Measurements from ENCODE around the gene VAV2.

VAV2 gene

DNA sequence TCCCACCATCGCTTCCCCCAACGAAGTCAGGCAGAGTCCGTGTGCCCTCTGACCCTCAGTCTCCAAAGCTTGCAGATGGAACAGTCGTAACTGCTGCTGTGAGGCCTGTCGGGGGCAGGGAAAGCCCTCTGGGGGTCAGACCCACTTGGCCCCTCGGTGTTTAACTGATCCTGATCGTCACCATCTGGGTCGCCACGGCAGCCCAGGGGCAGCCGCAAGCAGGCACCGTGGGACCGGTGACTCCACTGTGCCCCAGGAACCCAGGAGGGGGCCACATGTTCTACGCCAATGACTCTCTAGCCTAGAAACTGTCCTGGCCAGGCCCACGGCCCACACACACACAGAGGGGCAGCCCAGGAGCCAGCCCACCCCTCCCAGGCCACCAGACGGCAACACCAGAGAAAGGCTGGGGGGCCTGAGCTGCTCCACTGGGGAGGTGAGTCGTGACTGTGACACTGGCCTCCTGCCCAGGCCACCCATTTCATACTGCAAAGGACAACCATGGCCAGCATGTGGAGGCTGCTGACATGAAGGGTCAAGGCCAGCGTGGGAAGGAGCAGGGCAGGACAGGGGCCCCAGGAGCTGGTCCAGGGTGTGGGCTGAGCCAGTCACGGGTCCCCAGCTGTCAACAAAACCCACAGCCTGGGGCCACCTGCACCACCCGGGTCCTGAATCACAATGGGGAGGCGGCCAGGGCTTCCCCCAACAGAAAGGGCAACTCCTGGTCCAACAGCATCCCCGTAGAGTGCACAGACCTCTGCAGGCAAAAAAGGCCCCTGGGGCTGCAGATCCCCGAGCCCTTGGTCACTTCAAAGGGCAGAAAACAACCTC lies 20.8 kb downstream of the VAV2 start:
- peaks cover 21% of the 10 kb centered on the region for H3K4me1 ChIP-seq (ENCODE audit: control insufficient read depth, insufficient read depth, low read length, poor library complexity, severe bottlenecking)
- H3K9me3 ChIP-seq (ENCODE audit: control insufficient read depth, low read length), result no peaks in the 10 kb centered on the region
- no peaks in the 10 kb centered on the region for H3K36me3 ChIP-seq (ENCODE audit: control insufficient read depth, insufficient read depth, low read length)
- no peak overlapping the region for H3K27ac ChIP-seq (ENCODE audit: low read depth, low read length, severe bottlenecking)
- H3K4me3 ChIP-seq (ENCODE audit: extremely low read depth, insufficient read depth, low read length, poor library complexity, severe bottlenecking), result no peak overlapping the region
- 74 to 79% methylated on average over 19 to 22 of the region's 22 CpGs for WGBS, 2 experiments (ENCODE audit: insufficient coverage in 2 of 2)

GRCh38 chr9:133970581-133971058 lies 21.5 kb downstream of the VAV2 start:
- WGBS, 2 experiments (ENCODE audit: insufficient coverage in 2 of 2), result 75 to 85% methylated on average over 4 to 5 of the region's 6 CpGs
- no peaks in the 10 kb centered on the region for H3K36me3 ChIP-seq (ENCODE audit: control insufficient read depth, insufficient read depth, low read length)
- H3K4me1 ChIP-seq (ENCODE audit: control insufficient read depth, insufficient read depth, low read length, poor library complexity, severe bottlenecking), result peaks cover 21% of the 10 kb centered on the region
- no peak overlapping the region for H3K4me3 ChIP-seq (ENCODE audit: extremely low read depth, insufficient read depth, low read length, poor library complexity, severe bottlenecking)
- no peak overlapping the region for H3K27ac ChIP-seq (ENCODE audit: low read depth, low read length, severe bottlenecking)
- no peaks in the 10 kb centered on the region for H3K9me3 ChIP-seq (ENCODE audit: control insufficient read depth, low read length)

DNA sequence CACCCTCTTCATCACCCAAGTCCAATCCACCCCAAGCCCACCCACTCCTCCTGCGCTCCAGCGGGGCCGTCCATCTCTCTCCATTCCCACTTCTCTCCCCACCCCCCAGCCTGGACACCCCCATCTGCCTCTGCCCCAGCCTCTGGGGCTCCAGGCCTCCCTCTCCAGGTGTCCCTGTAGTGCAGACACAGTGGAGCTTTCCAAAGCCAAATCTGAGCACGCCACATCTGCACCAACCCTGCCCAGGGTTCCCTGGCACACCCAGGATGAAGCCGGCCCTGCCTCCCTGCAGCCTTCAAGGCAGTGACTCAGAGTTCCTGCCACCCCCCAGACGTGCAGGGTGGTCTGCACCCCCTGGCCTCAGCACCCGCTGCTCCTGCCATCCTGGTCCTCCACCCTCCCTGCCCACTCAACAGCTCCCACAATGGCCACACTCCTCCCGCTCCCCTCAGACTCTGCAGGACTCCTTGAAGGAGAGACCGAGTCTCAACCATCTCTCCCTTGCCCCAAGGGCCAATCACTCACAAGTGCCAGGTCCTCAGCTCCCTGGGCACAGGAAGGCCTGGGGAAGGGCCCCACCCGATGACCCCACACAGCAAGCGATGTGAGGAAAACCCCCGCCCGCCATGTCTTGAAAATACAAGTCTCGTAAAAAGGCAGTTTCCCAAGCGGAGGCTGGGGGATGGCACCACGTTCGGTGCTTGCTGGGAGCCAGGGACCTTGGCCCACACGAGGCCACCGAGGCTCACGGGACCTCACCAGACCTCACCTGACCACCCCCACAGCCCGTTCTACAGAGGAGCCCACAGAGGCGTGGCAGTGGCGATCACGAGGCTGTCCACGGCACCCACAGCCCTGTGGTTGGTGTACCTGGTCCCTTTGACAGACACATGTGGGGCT lies 22.2 kb downstream of the VAV2 start:
- no peak overlapping the region for H3K27ac ChIP-seq (ENCODE audit: low read depth, low read length, severe bottlenecking)
- no peaks in the 10 kb centered on the region for H3K36me3 ChIP-seq (ENCODE audit: control insufficient read depth, insufficient read depth, low read length)
- peaks cover 15% of the 10 kb centered on the region for H3K4me1 ChIP-seq (ENCODE audit: control insufficient read depth, insufficient read depth, low read length, poor library complexity, severe bottlenecking)
- H3K4me3 ChIP-seq (ENCODE audit: extremely low read depth, insufficient read depth, low read length, poor library complexity, severe bottlenecking), result no peak overlapping the region
- WGBS, 2 experiments (ENCODE audit: insufficient coverage in 2 of 2), result 89 to 94% methylated on average over 16 to 20 of the region's 25 CpGs
- H3K9me3 ChIP-seq (ENCODE audit: control insufficient read depth, low read length), result peaks cover 1% of the 10 kb centered on the region

DNA sequence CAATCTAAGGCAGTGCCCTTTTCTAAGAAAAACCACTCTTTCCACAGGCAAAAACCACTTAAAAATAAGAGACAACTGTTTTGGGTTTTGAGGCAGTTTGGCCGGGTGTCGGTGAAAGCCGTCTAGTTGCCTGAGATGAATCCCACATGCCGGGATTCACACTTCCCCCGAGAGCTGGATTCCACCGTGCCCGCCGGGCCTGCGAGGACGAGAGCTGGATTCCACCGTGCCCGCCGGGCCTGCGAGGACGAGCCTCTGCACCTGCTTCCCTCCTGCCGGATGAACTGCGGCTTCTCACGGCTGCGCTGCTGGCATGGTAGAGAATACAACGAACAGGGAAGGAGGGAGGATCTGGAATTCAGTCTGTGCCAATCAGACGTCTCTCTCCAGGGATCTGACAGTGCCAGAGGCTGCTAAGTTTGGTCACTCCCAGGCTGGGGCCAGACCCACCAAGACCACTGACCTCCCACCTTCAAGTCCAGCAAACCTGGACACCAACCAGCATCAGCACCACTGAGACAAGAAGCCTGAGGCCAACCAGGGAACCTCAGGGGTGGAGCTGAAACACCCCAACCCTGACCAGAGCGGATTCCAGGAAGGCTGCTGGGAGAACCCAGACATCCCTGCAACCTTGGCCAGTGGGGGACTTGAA lies 23.0 kb downstream of the VAV2 start:
- Histone ChIP-seq H3K4me3 (ENCODE audit: extremely low read depth, insufficient read depth, low read length, poor library complexity, severe bottlenecking) (no peak overlapping the region), H3K4me1 (ENCODE audit: control insufficient read depth, insufficient read depth, low read length, poor library complexity, severe bottlenecking) (peaks cover 11% of the 10 kb centered on the region), H3K9me3 (ENCODE audit: control insufficient read depth, low read length) (peaks cover 7% of the 10 kb centered on the region), H3K36me3 (ENCODE audit: control insufficient read depth, insufficient read depth, low read length) (no peaks in the 10 kb centered on the region), H3K27ac (ENCODE audit: low read depth, low read length, severe bottlenecking) (no peak overlapping the region)
- WGBS, 2 experiments (ENCODE audit: insufficient coverage in 2 of 2), result 89 to 96% methylated on average over 19 to 22 of the region's 22 CpGs

DNA sequence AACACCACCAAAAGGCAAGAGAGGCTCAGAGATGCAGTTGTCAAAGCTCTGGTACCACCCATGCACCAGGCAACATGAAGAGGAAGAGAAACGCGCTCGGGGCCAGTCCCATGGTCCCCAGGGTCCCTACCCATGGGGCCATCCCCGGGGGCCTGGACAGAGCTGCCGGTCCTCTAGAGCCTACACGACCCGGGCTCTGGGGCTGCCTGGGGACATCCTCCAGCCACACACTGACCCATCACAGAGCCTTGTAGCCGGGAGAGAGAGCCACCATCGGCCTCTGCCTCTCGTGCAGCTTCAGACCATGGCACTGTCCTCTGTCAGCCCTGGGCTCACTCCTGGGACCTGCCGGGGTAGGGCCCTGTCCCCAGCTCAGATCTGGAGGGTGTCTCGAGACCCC lies 23.7 kb downstream of the VAV2 start:
- 91 to 96% methylated on average over 10 of the region's 12 CpGs for WGBS, 2 experiments (ENCODE audit: insufficient coverage in 2 of 2)
- Histone ChIP-seq H3K4me1 (ENCODE audit: control insufficient read depth, insufficient read depth, low read length, poor library complexity, severe bottlenecking) (peaks cover 9% of the 10 kb centered on the region), H3K36me3 (ENCODE audit: control insufficient read depth, insufficient read depth, low read length) (no peaks in the 10 kb centered on the region), H3K27ac (ENCODE audit: low read depth, low read length, severe bottlenecking) (no peak overlapping the region), H3K9me3 (ENCODE audit: control insufficient read depth, low read length) (peaks cover 7% of the 10 kb centered on the region), H3K4me3 (ENCODE audit: extremely low read depth, insufficient read depth, low read length, poor library complexity, severe bottlenecking) (no peak overlapping the region)

DNA sequence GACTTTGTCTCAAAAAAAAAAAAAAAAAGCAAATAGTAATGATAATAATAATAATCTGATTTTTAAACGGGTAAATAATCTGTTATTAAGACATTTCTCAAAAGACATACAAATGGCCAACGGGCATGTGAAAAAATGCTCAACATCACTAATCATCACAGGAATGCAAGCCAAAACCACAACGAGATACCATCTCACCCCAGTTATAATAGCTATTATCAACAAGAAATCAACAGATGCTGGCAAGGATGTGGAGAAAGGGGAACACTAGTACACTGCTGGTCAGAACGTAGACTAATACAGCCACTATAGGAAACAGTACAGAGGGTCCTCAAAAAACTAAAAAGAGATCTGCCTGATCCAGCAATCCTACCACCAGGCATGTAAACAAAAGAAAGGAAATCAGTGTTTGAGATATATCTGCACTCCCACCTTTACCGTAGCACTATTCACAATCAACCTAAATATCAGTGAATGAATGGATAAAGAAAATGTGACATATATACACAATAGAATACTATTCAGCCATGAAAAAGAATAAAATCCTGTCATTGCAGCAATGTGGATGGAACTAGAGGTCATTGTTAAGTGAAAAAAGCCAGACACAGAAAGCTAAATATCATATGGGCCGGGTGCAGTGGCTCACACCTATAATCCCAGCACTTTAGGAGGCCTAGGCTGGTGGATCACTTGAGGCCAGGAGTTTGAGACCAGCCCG lies 24.9 kb downstream of the VAV2 start:
- no peaks in the 10 kb centered on the region for H3K36me3 ChIP-seq (ENCODE audit: control insufficient read depth, insufficient read depth, low read length)
- WGBS, 2 experiments (ENCODE audit: insufficient coverage in 2 of 2), result 91 to 100% methylated on average over 1 to 2 of the region's 7 CpGs
- H3K4me3 ChIP-seq (ENCODE audit: extremely low read depth, insufficient read depth, low read length, poor library complexity, severe bottlenecking), result no peak overlapping the region
- H3K27ac ChIP-seq (ENCODE audit: low read depth, low read length, severe bottlenecking), result no peak overlapping the region
- H3K4me1 ChIP-seq (ENCODE audit: control insufficient read depth, insufficient read depth, low read length, poor library complexity, severe bottlenecking), result peaks cover 9% of the 10 kb centered on the region
- H3K9me3 ChIP-seq (ENCODE audit: control insufficient read depth, low read length), result peaks cover 7% of the 10 kb centered on the region

GRCh38 chr9:133964463-133964862 lies 27.7 kb downstream of the VAV2 start:
- Histone ChIP-seq H3K4me1 (ENCODE audit: control insufficient read depth, insufficient read depth, low read length, poor library complexity, severe bottlenecking) (no peaks in the 10 kb centered on the region), H3K4me3 (ENCODE audit: extremely low read depth, insufficient read depth, low read length, poor library complexity, severe bottlenecking) (no peak overlapping the region), H3K9me3 (ENCODE audit: control insufficient read depth, low read length) (peaks cover 7% of the 10 kb centered on the region), H3K36me3 (ENCODE audit: control insufficient read depth, insufficient read depth, low read length) (no peaks in the 10 kb centered on the region), H3K27ac (ENCODE audit: low read depth, low read length, severe bottlenecking) (no peak overlapping the region)
- WGBS, 2 experiments (ENCODE audit: insufficient coverage in 2 of 2), result 100% methylated on average over 1 of the region's 2 CpGs; no CpG with 5 or more reads in 1 of the 2 experiments

DNA sequence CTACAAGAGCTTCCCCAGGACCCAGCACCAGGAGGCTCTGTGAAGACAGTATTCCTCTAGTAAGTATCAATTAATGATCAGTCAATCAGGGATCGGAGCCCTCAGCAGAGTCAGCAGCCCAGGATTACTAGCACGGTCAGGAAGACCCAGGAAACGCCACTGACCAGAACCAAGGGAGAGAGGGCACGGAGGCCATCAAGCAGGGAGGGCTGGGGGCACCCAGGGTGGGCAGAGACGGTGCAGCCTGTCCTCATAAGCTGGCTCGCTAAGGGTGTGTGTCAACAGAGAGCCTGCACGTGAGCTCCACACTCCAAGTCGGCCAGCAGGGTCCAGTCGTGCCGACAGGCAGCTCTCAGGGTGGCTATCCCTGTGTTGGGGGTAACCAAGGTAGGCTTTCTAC lies 29.0 kb downstream of the VAV2 start:
- WGBS, 2 experiments (ENCODE audit: insufficient coverage in 2 of 2), result 92 to 93% methylated on average over 9 to 10 of the region's 10 CpGs
- Histone ChIP-seq H3K4me1 (ENCODE audit: control insufficient read depth, insufficient read depth, low read length, poor library complexity, severe bottlenecking) (peaks cover 9% of the 10 kb centered on the region), H3K4me3 (ENCODE audit: extremely low read depth, insufficient read depth, low read length, poor library complexity, severe bottlenecking) (no peak overlapping the region), H3K27ac (ENCODE audit: low read depth, low read length, severe bottlenecking) (no peak overlapping the region), H3K36me3 (ENCODE audit: control insufficient read depth, insufficient read depth, low read length) (no peaks in the 10 kb centered on the region), H3K9me3 (ENCODE audit: control insufficient read depth, low read length) (peaks cover 7% of the 10 kb centered on the region)

DNA sequence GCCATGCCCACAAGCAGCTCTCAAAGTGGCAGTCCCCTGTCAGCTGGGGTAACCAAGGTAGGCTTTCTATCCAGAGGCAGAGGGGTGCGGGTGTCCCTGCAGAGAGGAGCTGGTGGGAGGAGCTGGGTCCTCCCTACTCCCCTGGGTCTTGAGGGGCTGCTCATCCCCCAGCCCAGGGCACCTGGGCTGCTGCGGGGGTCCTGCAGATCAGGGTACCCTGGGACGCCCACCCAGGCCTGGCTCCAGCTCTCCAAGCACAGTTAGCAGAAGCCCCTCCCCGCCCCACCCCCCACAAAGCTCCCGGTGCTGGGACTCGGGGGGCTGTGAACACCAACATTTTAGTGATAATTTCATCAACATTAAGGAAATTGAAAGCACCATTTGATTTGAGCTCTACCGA lies 29.8 kb downstream of the VAV2 start:
- Histone ChIP-seq H3K9me3 (ENCODE audit: control insufficient read depth, low read length) (peaks cover 7% of the 10 kb centered on the region), H3K4me3 (ENCODE audit: extremely low read depth, insufficient read depth, low read length, poor library complexity, severe bottlenecking) (no peak overlapping the region), H3K27ac (ENCODE audit: low read depth, low read length, severe bottlenecking) (no peak overlapping the region), H3K4me1 (ENCODE audit: control insufficient read depth, insufficient read depth, low read length, poor library complexity, severe bottlenecking) (peaks cover 12% of the 10 kb centered on the region), H3K36me3 (ENCODE audit: control insufficient read depth, insufficient read depth, low read length) (no peaks in the 10 kb centered on the region)
- WGBS, 2 experiments (ENCODE audit: insufficient coverage in 2 of 2), result 98 to 100% methylated on average over 1 to 4 of the region's 7 CpGs

All from mesodermal cell (in vitro differentiated cells).